Endothelial cell of umbilical vein (primary cell): ENCODE results near the gene NFIA. TPM values are rescaled to one million over a fixed set of nuclear protein-coding genes. Genes with fewer than 3 reads are reported as not detected.

ENCODE experiments used
- BruUV-seq: library from RNA; stranded (reverse); fragments of 400-500 nt; replicated peaks from 2 replicates; lab custom pipeline; 2021; lab: Mats Ljungman, UMichigan
- CTCF ChIA-PET: fragments of 300-600, 350-600 bp; sonication (Branson Sonifier 250); formaldehyde crosslinking; loops from one replicate; lab custom pipeline; 2021; ENCODE audit warnings: antibody characterized with exemption, inconsistent platforms; lab: Charles Lee
- POLR2A ChIA-PET: fragments of 300-600, 350-600 bp; sonication (Branson Sonifier 250); formaldehyde crosslinking; loops from one replicate; lab custom pipeline; 2021; ENCODE audit warnings: antibody characterized with exemption, inconsistent platforms; lab: Charles Lee
- DNase-seq: peaks from one replicate; pipeline ENCODE4 v3.0.0-alpha.2; 2011; ENCODE audit warnings: low read depth, low spot score
- FAIRE-seq: peaks from 2 replicates; lab custom pipeline; 2011; peaks lifted over from hg19 to GRCh38; lab: Jason Lieb, UNC
- H2AFZ ChIP-seq: 2 replicates; pipeline ENCODE4 v1.6.0; 2012; ENCODE audit warnings: low read depth, low read length, control low read depth, inconsistent platforms
- H3K27ac ChIP-seq: 2 replicates; pipeline ENCODE4 v1.5.1; 2011; ENCODE audit warnings: low read depth, mild to moderate bottlenecking, control low read depth, low read length, moderate library complexity; ENCODE audit not compliant: insufficient read depth
- H3K27me3 ChIP-seq, 2 experiments: 2 replicates each; pipeline versions ENCODE4 v1.6.0 to v1.6.1; 2011; ENCODE audit warnings: low read length in 2 of 2, mixed read lengths in 1 of 2; ENCODE audit not compliant: control insufficient read depth in 2 of 2, insufficient read depth in 2 of 2
- H3K36me3 ChIP-seq, 2 experiments: 2 replicates in 1 of 2; 3 replicates in 1 of 2; pipeline ENCODE4 v1.5.1; 2011; ENCODE audit warnings: low read length in 2 of 2, mild to moderate bottlenecking in 1 of 2, moderate library complexity in 1 of 2; ENCODE audit not compliant: control insufficient read depth in 2 of 2, insufficient read depth in 2 of 2; ENCODE audit errors: extremely low read depth in 1 of 2
- H3K4me1 ChIP-seq: 3 replicates; pipeline ENCODE4 v1.5.1; 2011; ENCODE audit warnings: mild to moderate bottlenecking, low read length; ENCODE audit not compliant: control insufficient read depth, insufficient read depth; ENCODE audit errors: extremely low read depth
- H3K4me2 ChIP-seq: 2 replicates; pipeline ENCODE4 v1.6.1; 2011; ENCODE audit warnings: low read length, control low read depth, mixed read lengths; ENCODE audit not compliant: insufficient read depth
- H3K4me3 ChIP-seq, 3 experiments: fragments of 200-600 bp in 1 of 3; sonication (generic), shearing (Covaris generic) in 1 of 3; replicated peaks in 1 of 3; 2 replicates each; pipeline ENCODE4 v1.5.1; 2011 to 2016; ENCODE audit warnings: control low read depth in 3 of 3, low read length in 3 of 3, mild to moderate bottlenecking in 2 of 3, inconsistent platforms in 1 of 3, low read depth in 1 of 3, moderate library complexity in 1 of 3; ENCODE audit not compliant: insufficient read depth in 1 of 3
- H3K79me2 ChIP-seq: 2 replicates; pipeline ENCODE4 v1.6.0; 2012; ENCODE audit warnings: low read length, inconsistent platforms; ENCODE audit not compliant: control insufficient read depth, insufficient read depth
- H3K9ac ChIP-seq: replicated peaks from 2 replicates; pipeline ENCODE3; 2011; ENCODE audit warnings: low read length, control low read depth; ENCODE audit not compliant: insufficient read depth; ENCODE audit errors: extremely low read depth
- H3K9me1 ChIP-seq: replicated peaks from 3 replicates; pipeline ENCODE4 v1.6.0; 2011; ENCODE audit warnings: mild to moderate bottlenecking, low read length; ENCODE audit not compliant: control insufficient read depth, insufficient read depth; ENCODE audit errors: extremely low read depth
- H3K9me3 ChIP-seq: replicated peaks from 2 replicates; pipeline ENCODE4 v1.5.1; 2012; ENCODE audit warnings: low read length, inconsistent platforms; ENCODE audit not compliant: control insufficient read depth, insufficient read depth
- H4K20me1 ChIP-seq: replicated peaks from 2 replicates; pipeline ENCODE3; 2011; ENCODE audit warnings: mild to moderate bottlenecking, low read length; ENCODE audit not compliant: control insufficient read depth, insufficient read depth; ENCODE audit errors: extremely low read depth
- CTCF ChIP-seq, 2 donors: IDR thresholded peaks; 1 replicate in 1 of 2; 2 replicates in 1 of 2; pipeline ENCODE4 v1.5.1; 2011; ENCODE audit warnings: low read length in 2 of 2, mild to moderate bottlenecking in 2 of 2, moderate library complexity in 2 of 2, control low read depth in 1 of 2, inconsistent platforms in 1 of 2, low read depth in 1 of 2; ENCODE audit not compliant: insufficient read depth in 1 of 2; ENCODE audit errors: extremely low read depth in 1 of 2
- EZH2 ChIP-seq: IDR thresholded peaks from 2 replicates; pipeline ENCODE4 v1.6.1; 2012; ENCODE audit warnings: borderline replicate concordance, low read depth, mild to moderate bottlenecking, moderate library complexity, low read length, inconsistent platforms; ENCODE audit not compliant: severe bottlenecking
- FOS ChIP-seq: IDR thresholded peaks from 2 replicates; pipeline ENCODE4 v1.6.1; 2011; ENCODE audit warnings: mild to moderate bottlenecking, low read length, moderate library complexity, borderline replicate concordance; ENCODE audit not compliant: insufficient read depth
- GATA2 ChIP-seq: IDR thresholded peaks from 2 replicates; pipeline ENCODE4 v1.7.0; 2011; ENCODE audit warnings: low read depth, mild to moderate bottlenecking, moderate library complexity, mixed read lengths, low read length; ENCODE audit not compliant: insufficient read length, insufficient read depth
- JUN ChIP-seq: IDR thresholded peaks from 2 replicates; pipeline ENCODE4 v1.6.1; 2011; ENCODE audit warnings: borderline replicate concordance, low read depth; ENCODE audit not compliant: insufficient read length, insufficient read depth
- MYC ChIP-seq: IDR thresholded peaks from one replicate; pipeline ENCODE4 v1.6.1; 2011; ENCODE audit warnings: mild to moderate bottlenecking, low read depth, low read length
- POLR2A ChIP-seq: IDR thresholded peaks from 2 replicates; pipeline ENCODE4 v1.6.1; 2012; ENCODE audit warnings: low read depth, mild to moderate bottlenecking, control low read depth, low read length
- POLR2AphosphoS5 ChIP-seq: IDR thresholded peaks from 2 replicates; pipeline ENCODE4 v1.6.1; 2012; ENCODE audit warnings: low read depth, mild to moderate bottlenecking, control low read depth, low read length, moderate library complexity; ENCODE audit not compliant: insufficient read depth
- dilution Hi-C: fragments of 300-500 bp; cut with MboI; formaldehyde crosslinking; loops from one replicate; pipeline ENCODE4 v1.15.0; 2019; ENCODE audit warnings: low sequenced_read_pairs; ENCODE audit not compliant: extremely low pct_ligation_motif_present
- intact Hi-C: fragments of 100-400 bp; cut with micrococcal nuclease; formaldehyde crosslinking; loops from one replicate; pipeline ENCODE4 v1.10.0; 2022
- polyA plus RNA-seq, 4 experiments: library from polyadenylated mRNA; depleted of rRNA in 3 of 4; stranded (reverse) in 3 of 4; unstranded in 1 of 4; fragments of >200 nt; gene quantifications; 2 replicates each; pipeline versions ENCODE4 v1.2.1 to v1.2.3, GENCODE V29; 2011 to 2012; ENCODE audit warnings: missing spikeins in 1 of 4
- total RNA-seq: library from RNA; stranded (reverse); gene quantifications from 2 replicates; pipeline ENCODE4 v1.2.3, GENCODE V29; 2021
- TF ChIP-seq, protein P1 (sequence below): IDR thresholded peaks from 2 replicates; pipeline ENCODE4 v1.6.1; 2011; ENCODE audit not compliant: insufficient read depth, insufficient read length

Gene NFIA
- total and polyA plus RNA-seq, 2 donors (not counting 3 experiments of a cell fraction or from before 2014, with no cell fraction given), result 25.5 to 47.0 TPM

- Histone ChIP-seq H3K27ac (peak overlapping the region; percentile 93), H3K4me1 (peaks cover 27% of the 10 kb centered on the region), H3K4me3 (peak overlapping the region in 1 of 3 experiments; percentile 49), H2AFZ (no peak overlapping the region), H3K36me3 (no peaks in the 10 kb centered on the region), H3K27me3 (no peaks in the 10 kb centered on the region), H3K9me1 (no peaks in the 10 kb centered on the region), H4K20me1 (no peaks in the 10 kb centered on the region), H3K9ac (peak overlapping the region; percentile 80), H3K9me3 (no peaks in the 10 kb centered on the region), H3K79me2 (peaks cover 2% of the 10 kb centered on the region), H3K4me2 (peak overlapping the region; percentile 89)
- TF ChIP-seq MYC, result no peak
- no peak for TF ChIP-seq EZH2
- no peak for TF ChIP-seq GATA2
- TF ChIP-seq, protein P1, sequence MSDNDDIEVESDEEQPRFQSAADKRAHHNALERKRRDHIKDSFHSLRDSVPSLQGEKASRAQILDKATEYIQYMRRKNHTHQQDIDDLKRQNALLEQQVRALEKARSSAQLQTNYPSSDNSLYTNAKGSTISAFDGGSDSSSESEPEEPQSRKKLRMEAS, result no peak
- no peak for TF ChIP-seq JUN
- TF ChIP-seq POLR2A, result no peak
- TF ChIP-seq CTCF (IDR thresholded peaks at IDR 0.05; ENCODE audit: extremely low read depth in 1 of 2, insufficient read depth in 1 of 2, low read depth in 1 of 2, low read length in 2 of 2), result no peak
- no peak for TF ChIP-seq FOS
- TF ChIP-seq POLR2AphosphoS5, result no peak
- dilution Hi-C loops, result no loop called here
- intact Hi-C loops, result loop anchor here (1.0 to 10.0 kb wide), 16 partner anchors 19 to 1364 kb away; no protein-coding TSS in a partner anchor
- CTCF ChIA-PET, result interaction anchor here (0.6 to 3.7 kb wide), 15 partner anchors 11 to 1368 kb away, joined by 3 to 40 read pairs (median 5); no protein-coding TSS in a partner anchor
- no peak for DNase-seq
- POLR2A ChIA-PET, result no interaction called here
- no peak for FAIRE-seq
- BruUV-seq, result no TSS peak
Observed at GRCh38 chr1:61338899-61339298, 256.5 kb downstream of the NFIA start.
